Measurements from ENCODE around the gene GID8. TPM values are rescaled to one million over a fixed set of nuclear protein-coding genes. Genes with fewer than 3 reads are reported as not detected.

Gene GID8
- total RNA-seq, 1 donor from 2014 or later: 55.8 TPM

DNA sequence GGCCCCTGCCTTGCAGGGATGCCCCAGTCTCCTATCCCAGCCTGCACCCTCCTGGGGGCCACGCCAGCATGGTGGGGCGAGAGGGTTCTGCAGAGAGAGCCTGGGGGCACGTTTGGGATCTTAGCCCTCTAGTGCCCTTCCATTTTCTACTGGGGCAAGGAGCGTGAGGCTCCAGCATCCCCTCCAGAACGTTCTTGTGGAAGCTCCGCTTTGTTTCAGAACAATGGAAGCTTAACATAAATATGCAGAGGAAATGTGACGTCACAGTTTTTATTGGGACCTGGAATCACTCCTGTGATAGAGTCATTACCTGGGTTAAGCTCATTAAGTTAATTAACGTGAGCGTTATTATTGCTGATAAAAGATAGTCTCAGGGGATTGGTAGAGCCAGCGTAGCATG, 49.2 kb downstream of the GID8 start:
- DNase-seq (ENCODE audit: extremely low spot score, unreplicated experiment): no peak
- Mint-ChIP-seq H3K4me3 (no peak overlapping the region), H3K36me3 (no peaks in the 10 kb centered on the region), H3K27me3 (peaks cover 59% of the 10 kb centered on the region), H3K9me3 (no peaks in the 10 kb centered on the region), H3K4me1 (ENCODE audit: unreplicated experiment) (no peaks in the 10 kb centered on the region), H3K27ac (no peak overlapping the region)
- TF ChIP-seq, protein P1, sequence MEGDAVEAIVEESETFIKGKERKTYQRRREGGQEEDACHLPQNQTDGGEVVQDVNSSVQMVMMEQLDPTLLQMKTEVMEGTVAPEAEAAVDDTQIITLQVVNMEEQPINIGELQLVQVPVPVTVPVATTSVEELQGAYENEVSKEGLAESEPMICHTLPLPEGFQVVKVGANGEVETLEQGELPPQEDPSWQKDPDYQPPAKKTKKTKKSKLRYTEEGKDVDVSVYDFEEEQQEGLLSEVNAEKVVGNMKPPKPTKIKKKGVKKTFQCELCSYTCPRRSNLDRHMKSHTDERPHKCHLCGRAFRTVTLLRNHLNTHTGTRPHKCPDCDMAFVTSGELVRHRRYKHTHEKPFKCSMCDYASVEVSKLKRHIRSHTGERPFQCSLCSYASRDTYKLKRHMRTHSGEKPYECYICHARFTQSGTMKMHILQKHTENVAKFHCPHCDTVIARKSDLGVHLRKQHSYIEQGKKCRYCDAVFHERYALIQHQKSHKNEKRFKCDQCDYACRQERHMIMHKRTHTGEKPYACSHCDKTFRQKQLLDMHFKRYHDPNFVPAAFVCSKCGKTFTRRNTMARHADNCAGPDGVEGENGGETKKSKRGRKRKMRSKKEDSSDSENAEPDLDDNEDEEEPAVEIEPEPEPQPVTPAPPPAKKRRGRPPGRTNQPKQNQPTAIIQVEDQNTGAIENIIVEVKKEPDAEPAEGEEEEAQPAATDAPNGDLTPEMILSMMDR (conservative IDR thresholded peaks at IDR 0.05): no peak

DNA sequence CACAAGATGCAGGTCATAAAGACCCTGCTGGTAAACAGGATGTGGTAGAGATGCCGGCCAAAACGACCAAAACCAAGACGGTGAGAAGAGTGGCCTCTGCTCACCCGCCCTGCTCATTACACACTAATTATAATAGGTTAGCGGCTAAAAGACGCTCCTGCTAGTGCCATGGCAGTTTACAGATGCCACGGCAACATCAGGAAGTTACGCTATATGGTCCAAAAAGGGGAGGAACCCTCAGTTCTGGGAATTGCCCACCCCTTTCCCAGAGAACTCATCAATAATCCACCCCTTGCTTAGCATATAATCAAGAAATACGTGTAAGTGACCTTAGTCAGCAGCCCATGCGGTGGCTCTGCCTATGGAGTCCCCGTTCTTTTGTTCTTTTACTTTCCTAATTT, 51.3 kb downstream of the GID8 start:
- peaks cover 53% of the 10 kb centered on the region for H3K27me3 Mint-ChIP-seq
- H3K4me3 Mint-ChIP-seq: no peak overlapping the region
- TF ChIP-seq, protein P1 (conservative IDR thresholded peaks at IDR 0.05): no peak
- H3K4me1 Mint-ChIP-seq (ENCODE audit: unreplicated experiment): no peaks in the 10 kb centered on the region
- no peaks in the 10 kb centered on the region for H3K9me3 Mint-ChIP-seq
- no peak overlapping the region for H3K27ac Mint-ChIP-seq
- no peaks in the 10 kb centered on the region for H3K36me3 Mint-ChIP-seq
- DNase-seq (ENCODE audit: extremely low spot score, unreplicated experiment): no peak

DNA sequence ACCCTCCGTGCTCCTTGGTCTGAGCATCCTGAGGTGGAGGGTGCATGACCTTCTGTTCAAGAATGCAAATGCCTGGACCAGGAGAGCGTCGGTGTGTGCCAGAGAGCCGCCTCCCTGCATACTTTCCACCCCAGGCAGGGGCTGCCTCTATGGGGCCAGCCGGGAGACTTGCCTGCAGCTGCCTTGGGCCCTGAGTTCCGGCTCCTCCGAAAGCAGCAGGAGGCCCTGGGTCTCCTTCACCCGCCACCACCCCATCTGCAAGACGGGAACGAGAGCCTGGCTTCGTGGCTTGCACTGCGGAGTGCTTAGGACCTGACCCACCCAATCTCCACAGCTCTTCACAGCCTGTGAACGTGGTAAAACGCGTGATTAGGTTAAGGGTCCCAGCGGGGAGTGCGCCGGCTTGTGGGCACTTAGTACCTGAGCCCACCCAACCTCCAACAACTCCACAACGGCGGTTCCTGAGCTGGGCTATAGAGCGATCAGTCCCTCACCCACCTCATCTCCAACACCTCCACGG, 52.4 kb downstream of the GID8 start:
- TF ChIP-seq, protein P1 (conservative IDR thresholded peaks at IDR 0.05): no peak
- peaks cover 53% of the 10 kb centered on the region for H3K27me3 Mint-ChIP-seq
- no peak for DNase-seq (ENCODE audit: extremely low spot score, unreplicated experiment)
- no peaks in the 10 kb centered on the region for H3K36me3 Mint-ChIP-seq
- H3K4me3 Mint-ChIP-seq: no peak overlapping the region
- H3K4me1 Mint-ChIP-seq (ENCODE audit: unreplicated experiment): no peaks in the 10 kb centered on the region
- H3K9me3 Mint-ChIP-seq: no peaks in the 10 kb centered on the region
- no peak overlapping the region for H3K27ac Mint-ChIP-seq

DNA sequence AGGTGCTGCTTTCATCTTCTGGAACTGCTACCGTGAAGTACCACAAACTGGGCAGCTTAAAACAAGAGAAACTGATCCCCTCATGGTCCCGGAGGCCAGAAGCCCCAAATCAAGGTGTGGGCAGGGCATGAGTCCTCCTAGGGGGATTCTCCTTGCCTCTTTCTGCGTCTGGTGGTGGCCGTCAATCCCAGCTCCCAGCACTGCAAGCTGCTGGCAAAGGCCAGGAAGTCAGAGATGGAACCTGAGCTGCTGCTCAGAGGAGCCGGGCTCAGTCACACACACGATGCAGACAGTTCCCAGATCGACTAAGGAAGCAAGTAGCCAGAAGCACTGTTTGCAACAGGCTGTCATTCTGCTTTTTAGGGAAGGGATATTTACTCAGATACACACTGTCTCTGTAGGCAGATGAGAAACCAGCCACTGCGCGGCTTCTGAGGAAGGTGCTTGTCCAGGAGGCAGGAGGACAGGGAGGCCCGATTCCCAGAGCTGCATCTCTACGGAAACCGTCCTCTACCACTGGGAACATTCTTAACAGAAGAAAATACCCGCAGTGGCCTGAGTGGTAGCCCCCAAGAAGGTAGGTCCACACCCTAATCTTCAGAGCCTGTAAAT, 53.4 kb downstream of the GID8 start:
- no peak overlapping the region for H3K27ac Mint-ChIP-seq
- H3K4me3 Mint-ChIP-seq: no peak overlapping the region
- no peaks in the 10 kb centered on the region for H3K4me1 Mint-ChIP-seq (ENCODE audit: unreplicated experiment)
- no peaks in the 10 kb centered on the region for H3K36me3 Mint-ChIP-seq
- DNase-seq (ENCODE audit: extremely low spot score, unreplicated experiment): no peak
- H3K9me3 Mint-ChIP-seq: no peaks in the 10 kb centered on the region
- peaks cover 63% of the 10 kb centered on the region for H3K27me3 Mint-ChIP-seq
- TF ChIP-seq, protein P1 (conservative IDR thresholded peaks at IDR 0.05): no peak

DNA sequence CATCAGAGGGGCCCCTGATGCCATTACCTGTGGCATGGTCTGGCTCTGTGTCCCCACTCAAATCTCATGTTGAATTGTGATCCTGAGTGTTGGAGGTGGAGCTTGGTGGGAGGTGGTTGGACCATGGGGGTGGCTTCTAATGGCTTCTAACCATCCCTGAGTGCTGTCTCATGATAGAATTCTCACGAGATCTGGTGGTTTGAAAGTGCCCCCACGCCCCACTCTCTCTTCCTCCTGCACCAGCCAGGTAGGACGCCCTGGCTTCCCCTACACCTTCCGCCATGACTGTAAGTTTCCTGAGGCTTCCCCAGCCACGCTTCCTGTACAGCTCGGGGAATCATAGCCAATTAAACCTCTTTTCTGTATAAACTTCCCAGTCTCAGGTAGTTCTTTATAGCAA, 53.9 kb downstream of the GID8 start:
- peaks cover 63% of the 10 kb centered on the region for H3K27me3 Mint-ChIP-seq
- H3K27ac Mint-ChIP-seq: no peak overlapping the region
- no peak for DNase-seq (ENCODE audit: extremely low spot score, unreplicated experiment)
- H3K4me3 Mint-ChIP-seq: no peak overlapping the region
- no peaks in the 10 kb centered on the region for H3K36me3 Mint-ChIP-seq
- H3K9me3 Mint-ChIP-seq: no peaks in the 10 kb centered on the region
- TF ChIP-seq, protein P1 (conservative IDR thresholded peaks at IDR 0.05): no peak
- no peaks in the 10 kb centered on the region for H3K4me1 Mint-ChIP-seq (ENCODE audit: unreplicated experiment)
